ENCODE measurements around the gene HES7.

DNA sequence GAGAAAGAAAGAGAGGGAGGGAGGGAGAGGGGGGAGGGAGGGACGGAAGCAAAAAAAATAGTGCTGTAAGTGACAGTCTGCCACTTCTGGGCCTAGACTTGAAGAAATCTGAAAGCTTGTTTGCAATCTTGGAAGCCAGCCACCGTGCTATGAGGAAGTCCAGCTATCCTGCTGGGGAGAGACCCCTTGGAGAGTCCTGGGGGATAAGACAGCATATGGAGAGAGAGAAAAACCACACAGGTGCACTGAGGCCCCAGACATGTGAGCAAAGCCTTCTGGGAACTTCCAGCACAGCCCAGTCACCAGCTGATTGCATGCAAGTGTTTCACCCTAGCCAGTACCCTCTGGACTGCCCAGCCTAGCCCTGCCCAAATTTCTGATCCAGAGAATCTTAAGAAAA lies 23.8 kb downstream of the HES7 start:
- TF ChIP-seq POLR2AphosphoS5 (IDR thresholded peaks at IDR 0.05) (no peak), POLR2A (IDR thresholded peaks at IDR 0.05) (no peak)
- TF ChIP-seq, protein P1, sequence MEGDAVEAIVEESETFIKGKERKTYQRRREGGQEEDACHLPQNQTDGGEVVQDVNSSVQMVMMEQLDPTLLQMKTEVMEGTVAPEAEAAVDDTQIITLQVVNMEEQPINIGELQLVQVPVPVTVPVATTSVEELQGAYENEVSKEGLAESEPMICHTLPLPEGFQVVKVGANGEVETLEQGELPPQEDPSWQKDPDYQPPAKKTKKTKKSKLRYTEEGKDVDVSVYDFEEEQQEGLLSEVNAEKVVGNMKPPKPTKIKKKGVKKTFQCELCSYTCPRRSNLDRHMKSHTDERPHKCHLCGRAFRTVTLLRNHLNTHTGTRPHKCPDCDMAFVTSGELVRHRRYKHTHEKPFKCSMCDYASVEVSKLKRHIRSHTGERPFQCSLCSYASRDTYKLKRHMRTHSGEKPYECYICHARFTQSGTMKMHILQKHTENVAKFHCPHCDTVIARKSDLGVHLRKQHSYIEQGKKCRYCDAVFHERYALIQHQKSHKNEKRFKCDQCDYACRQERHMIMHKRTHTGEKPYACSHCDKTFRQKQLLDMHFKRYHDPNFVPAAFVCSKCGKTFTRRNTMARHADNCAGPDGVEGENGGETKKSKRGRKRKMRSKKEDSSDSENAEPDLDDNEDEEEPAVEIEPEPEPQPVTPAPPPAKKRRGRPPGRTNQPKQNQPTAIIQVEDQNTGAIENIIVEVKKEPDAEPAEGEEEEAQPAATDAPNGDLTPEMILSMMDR (IDR thresholded peaks at IDR 0.05) = no peak
